ENCODE data around the gene KIF4B.

The KIF4B gene

GRCh38 chr5:155008669-155009068 lies 4.9 kb upstream of the KIF4B start:
- Histone ChIP-seq H3K9me3 (ENCODE audit: control insufficient read depth, insufficient read depth, low read length) (no peaks in the 10 kb centered on the region), H4K20me1 (ENCODE audit: control insufficient read depth, insufficient read depth, low read depth, low read length) (no peaks in the 10 kb centered on the region), H3K27ac (ENCODE audit: low read depth, low read length) (no peak overlapping the region), H3K4me2 (ENCODE audit: low read length) (no peak overlapping the region), H3K9me2 (replicated peaks; ENCODE audit: control insufficient read depth, low read length) (no peaks in the 10 kb centered on the region), H3K79me2 (ENCODE audit: control insufficient read depth, low read length) (no peaks in the 10 kb centered on the region), H3F3A (ENCODE audit: control insufficient read depth, insufficient read depth) (no peaks in the 10 kb centered on the region), H3K4me1 (ENCODE audit: control insufficient read depth, low read length) (no peaks in the 10 kb centered on the region), H3K36me3 (ENCODE audit: control insufficient read depth, low read length) (no peaks in the 10 kb centered on the region), H3K27me3 (ENCODE audit: control insufficient read depth, low read length) (no peaks in the 10 kb centered on the region; the same call in 1 of the 2 replicates), H3K4me3 (ENCODE audit: low read length) (no peak overlapping the region)
- TF ChIP-seq EZH2phosphoT487 (IDR thresholded peaks at IDR 0.05; ENCODE audit: borderline replicate concordance, low read length): no peak
- no peak for TF ChIP-seq CTCF (IDR thresholded peaks at IDR 0.05; ENCODE audit: low read depth, low read length, poor library complexity, severe bottlenecking)

GRCh38 chr5:155010881-155011280 lies 2.7 kb upstream of the KIF4B start:
- H3K4me1 ChIP-seq (ENCODE audit: control insufficient read depth, low read length): no peaks in the 10 kb centered on the region
- no peaks in the 10 kb centered on the region for H3K9me3 ChIP-seq (ENCODE audit: control insufficient read depth, insufficient read depth, low read length)
- H3K4me3 ChIP-seq (ENCODE audit: low read length): no peak overlapping the region
- no peak overlapping the region for H3K4me2 ChIP-seq (ENCODE audit: low read length)
- H3K36me3 ChIP-seq (ENCODE audit: control insufficient read depth, low read length): no peaks in the 10 kb centered on the region
- no peaks in the 10 kb centered on the region for H3F3A ChIP-seq (ENCODE audit: control insufficient read depth, insufficient read depth)
- TF ChIP-seq CTCF (IDR thresholded peaks at IDR 0.05; ENCODE audit: low read depth, low read length, poor library complexity, severe bottlenecking) (no peak), EZH2phosphoT487 (IDR thresholded peaks at IDR 0.05; ENCODE audit: borderline replicate concordance, low read length) (no peak)
- H3K27ac ChIP-seq (ENCODE audit: low read depth, low read length): no peak overlapping the region
- no peaks in the 10 kb centered on the region for H3K79me2 ChIP-seq (ENCODE audit: control insufficient read depth, low read length)
- no peaks in the 10 kb centered on the region; the same call in 1 of the 2 replicates for H3K27me3 ChIP-seq (ENCODE audit: control insufficient read depth, low read length)
- H4K20me1 ChIP-seq (ENCODE audit: control insufficient read depth, insufficient read depth, low read depth, low read length): no peaks in the 10 kb centered on the region
- H3K9me2 ChIP-seq (replicated peaks; ENCODE audit: control insufficient read depth, low read length): no peaks in the 10 kb centered on the region

GRCh38 chr5:155015239-155015638 lies 1.7 kb downstream of the KIF4B start:
- TF ChIP-seq EZH2phosphoT487 (IDR thresholded peaks at IDR 0.05; ENCODE audit: borderline replicate concordance, low read length): no peak
- TF ChIP-seq CTCF (IDR thresholded peaks at IDR 0.05; ENCODE audit: low read depth, low read length, poor library complexity, severe bottlenecking): no peak
- Histone ChIP-seq H3K4me3 (ENCODE audit: low read length) (no peak overlapping the region), H3K9me3 (ENCODE audit: control insufficient read depth, insufficient read depth, low read length) (no peaks in the 10 kb centered on the region), H3K27ac (ENCODE audit: low read depth, low read length) (no peak overlapping the region), H3K4me2 (ENCODE audit: low read length) (no peak overlapping the region), H3K36me3 (ENCODE audit: control insufficient read depth, low read length) (no peaks in the 10 kb centered on the region), H3K4me1 (ENCODE audit: control insufficient read depth, low read length) (no peaks in the 10 kb centered on the region), H3K79me2 (ENCODE audit: control insufficient read depth, low read length) (no peaks in the 10 kb centered on the region), H3K9me2 (replicated peaks; ENCODE audit: control insufficient read depth, low read length) (no peaks in the 10 kb centered on the region), H3F3A (ENCODE audit: control insufficient read depth, insufficient read depth) (no peaks in the 10 kb centered on the region), H4K20me1 (ENCODE audit: control insufficient read depth, insufficient read depth, low read depth, low read length) (no peaks in the 10 kb centered on the region), H3K27me3 (ENCODE audit: control insufficient read depth, low read length) (no peaks in the 10 kb centered on the region; the same call in 1 of the 2 replicates)
